GM04503 (cell line): Measurements from ENCODE around the gene RAPSN.
A peak's percentile ranks its signal among the peaks of the same experiment; 100 is the strongest.

ENCODE experiments used
- DNase-seq: peaks from one replicate; pipeline ENCODE4 v3.0.0-alpha.2; 2012; ENCODE audit warnings: low read depth

The RAPSN gene

DNA sequence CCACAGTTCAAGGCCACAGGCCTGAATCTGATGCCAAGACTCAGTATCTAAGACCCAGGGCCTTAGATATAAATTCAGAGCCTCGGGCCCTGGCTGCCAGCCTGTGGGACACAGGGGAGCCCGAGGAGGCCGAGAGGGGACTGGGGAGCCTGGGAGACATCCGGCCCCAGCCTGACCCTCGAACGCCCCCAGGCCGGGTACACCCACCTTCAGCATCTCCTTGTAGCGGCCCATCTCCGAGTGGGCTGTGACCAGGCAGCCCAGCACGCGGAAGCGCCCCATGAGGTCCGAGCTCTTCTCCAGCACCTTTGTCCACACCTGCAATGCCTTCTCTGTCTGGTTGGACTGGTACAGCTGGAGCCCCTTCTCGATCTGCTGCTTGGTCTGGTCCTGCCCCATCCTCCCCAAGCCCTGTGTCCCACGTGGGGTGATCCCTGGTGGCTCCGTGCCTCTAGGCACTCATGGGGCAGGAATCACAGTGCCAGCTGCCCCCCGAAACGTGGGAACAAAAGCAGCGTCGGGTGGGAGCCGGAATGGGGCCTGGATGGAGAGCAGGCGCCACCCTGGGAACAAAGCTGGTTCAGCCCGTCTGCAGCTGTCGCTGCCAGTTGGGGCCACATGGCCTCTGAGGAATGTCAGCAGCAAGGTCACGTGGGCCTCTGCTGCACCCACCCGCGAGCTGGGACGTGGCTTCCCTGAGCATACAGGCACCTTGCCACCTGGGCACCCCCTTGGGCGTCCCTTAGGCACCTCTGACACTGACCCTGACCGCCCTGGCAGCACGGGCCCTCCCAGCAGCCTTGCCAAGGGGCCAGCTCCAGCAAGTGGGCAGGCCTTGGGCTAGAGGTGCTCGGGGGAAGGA is at the start of gene RAPSN:
Gene RAPSN (minus strand): TSS at position 571 of the 862 bp plus-strand sequence. CDS start 172 bp downstream, at position 399.
- DNase-seq, result no peak

DNA sequence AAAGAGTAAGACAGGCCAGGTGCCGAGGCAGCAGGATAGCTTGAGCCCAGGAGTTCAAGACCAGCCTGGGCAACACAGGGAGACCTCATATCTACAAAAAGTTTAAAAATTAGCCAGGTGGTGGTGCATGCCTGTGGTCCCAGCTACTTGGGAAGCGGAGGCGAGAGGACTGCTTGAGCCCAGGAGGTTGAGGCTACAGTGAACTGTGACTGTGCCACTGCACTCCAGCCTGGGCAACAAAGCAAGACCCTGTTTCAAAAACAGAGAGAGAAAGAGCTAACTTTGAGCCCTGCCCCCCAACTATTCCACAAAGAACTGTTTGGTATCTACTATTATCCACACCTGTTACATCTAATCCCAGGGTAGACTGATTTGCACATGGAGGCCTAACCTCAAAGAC is 49.2 kb upstream of the RAPSN start:
- no peak for DNase-seq

DNA sequence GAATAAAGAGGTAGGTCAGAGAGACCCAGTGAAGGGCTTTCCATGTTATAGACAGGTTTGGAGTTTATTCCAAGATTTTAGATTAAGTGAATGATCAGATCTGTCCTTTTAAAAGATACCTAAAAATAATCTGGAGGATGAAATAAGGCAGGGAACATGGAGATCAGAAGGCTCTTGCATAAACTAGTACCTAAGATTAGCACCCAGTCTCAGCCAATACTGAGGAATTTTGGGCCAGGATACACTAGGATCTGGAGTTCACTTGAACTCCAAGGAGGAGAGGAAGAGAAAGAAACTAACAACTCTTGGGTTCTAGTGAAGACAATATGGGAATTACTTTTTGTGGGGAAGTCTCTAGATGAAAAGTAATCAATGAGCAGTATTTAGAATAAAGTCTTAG is 47.9 kb upstream of the RAPSN start:
- no peak for DNase-seq

DNA sequence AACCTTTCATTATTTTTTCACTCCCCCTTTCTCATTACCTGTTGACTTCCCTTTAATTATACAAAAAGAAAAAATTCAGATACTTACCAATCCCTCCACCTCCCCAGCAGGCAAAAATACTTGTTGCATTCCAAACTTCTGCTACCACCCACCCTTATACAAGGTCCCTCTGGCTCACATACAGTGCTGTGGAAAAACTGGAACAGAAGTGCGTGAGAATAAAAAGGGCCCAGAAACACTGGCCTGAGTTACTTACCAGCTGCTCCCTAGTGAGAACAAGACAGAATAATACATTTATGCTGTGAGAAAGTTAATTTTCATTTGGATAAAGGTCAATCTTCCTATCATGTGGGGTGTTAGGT is 46.9 kb upstream of the RAPSN start:
- no peak for DNase-seq

DNA sequence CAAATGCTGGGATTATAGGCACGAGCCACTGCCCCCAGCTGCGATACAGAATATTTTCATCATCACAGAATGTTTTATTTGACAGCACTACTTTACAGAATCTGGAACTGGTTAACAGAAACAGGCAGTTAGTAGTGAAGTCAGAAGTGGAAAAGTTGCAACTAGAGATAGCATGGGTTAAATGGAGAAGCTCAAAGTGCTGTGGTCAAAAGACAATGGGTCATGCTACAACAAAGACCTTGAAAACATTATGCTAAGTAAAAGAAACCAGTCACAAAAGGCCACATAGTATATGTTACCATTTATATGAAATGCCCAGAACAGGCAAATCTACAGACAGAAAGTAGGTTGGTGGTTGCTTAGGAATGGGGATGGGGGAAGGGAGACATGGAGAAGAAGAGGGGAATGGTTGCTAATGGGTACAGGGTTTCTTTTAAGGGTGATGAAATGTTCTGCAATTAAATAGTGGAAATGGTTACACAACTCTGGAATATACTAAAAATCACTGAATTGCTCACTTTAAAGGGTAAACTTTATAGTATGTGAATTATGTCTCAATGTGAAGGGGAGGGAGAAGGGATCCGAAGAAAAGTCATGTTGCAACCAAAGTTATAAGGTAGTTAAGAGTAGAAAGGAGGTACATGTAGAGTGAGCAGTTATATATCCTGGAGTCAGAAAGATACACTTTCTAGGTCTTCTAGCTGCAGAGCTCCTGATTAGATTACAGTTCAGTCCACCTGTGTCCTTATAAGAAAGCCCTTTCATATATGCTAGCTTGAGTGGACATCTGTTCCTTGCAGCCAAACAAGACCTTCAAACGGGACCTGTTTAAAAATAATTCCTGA is 46.3 kb upstream of the RAPSN start:
- peak; percentile 47 for DNase-seq

DNA sequence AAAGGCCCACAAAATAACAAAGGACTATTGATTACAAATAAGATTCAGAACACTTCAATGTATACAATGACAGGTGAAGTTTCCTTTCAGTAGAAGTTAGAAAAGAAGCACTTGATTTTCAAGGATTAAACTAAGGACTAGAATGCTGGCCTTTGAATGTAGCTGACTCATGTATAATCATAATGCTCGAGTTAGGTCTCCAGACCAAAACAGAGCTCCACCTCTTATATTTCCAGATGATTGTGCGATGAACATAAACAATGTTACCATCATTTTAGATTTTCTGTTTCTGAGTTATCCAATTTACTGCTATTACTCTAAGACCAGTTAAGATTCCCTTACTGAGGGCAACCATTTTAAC is 40.4 kb upstream of the RAPSN start:
- no peak for DNase-seq

DNA sequence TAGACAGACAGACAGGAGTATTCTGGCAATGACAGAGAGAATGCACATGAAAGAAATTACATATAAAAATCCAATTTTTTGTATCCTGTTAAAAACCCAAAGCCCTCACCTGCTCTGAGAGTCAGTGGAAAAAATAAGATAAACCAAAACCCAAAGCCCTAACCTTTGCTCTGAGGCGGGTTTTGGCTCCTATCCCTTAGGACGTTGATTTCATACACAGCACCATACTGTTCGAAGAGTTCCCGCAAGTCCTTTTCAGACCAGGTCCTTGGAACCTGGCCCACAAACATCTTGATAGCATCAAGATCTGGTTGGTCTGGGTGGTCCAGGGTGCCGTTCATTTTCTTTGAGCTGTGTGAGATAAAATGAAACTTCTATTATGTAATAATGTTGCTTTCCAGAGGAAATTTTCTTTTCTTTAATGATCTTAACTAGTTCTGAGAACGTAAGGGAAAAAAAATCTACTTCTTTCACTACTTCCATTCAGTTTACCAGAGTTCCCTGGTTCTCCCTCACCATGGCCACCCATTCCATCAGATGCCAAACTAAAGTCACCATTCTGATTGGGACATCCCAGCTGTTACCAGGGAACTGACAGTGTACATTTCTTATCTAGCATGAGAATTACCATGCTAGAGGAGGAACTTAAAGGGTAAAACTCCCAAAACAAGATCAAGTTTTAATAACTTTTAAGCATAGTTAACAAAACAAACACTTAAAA is 39.9 kb upstream of the RAPSN start:
- DNase-seq, result no peak

DNA sequence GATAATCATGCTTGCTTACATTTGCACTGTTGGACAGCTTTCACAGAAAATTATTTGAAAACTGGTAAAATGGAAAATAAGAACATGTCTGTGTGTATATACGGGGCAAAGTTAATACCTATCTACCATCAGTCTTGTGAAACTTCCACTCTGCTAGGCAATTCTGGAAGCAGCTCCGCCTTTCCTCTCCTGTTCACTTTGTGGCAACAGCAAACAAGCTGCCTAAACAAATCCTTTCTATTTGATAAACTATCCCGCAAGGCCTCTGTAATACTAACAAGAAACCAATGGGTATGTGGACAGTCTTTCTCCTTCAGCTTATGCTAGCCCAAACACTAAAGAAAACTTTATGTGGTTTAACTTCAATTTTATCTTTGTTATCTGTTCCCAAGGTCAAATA is 39.2 kb upstream of the RAPSN start:
- DNase-seq, result no peak

DNA sequence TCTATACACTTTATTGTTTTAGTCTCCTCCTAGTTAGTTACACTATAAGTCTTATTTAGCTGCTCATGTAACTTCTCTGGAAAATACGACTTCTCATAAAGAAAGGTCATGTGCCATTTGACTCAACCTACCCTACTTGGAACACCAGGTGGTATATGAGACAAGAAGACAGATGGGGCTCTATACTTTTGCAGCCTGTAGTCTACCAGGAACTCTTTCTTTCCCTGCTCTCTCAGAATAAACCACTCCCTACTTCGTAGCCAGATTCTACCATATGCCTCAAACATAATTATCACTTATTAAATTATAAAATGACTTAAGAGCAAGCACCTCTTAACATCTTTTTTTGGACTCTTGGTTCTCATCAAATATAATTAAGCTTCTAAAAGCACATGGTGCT is 38.5 kb upstream of the RAPSN start:
- no peak for DNase-seq

DNA sequence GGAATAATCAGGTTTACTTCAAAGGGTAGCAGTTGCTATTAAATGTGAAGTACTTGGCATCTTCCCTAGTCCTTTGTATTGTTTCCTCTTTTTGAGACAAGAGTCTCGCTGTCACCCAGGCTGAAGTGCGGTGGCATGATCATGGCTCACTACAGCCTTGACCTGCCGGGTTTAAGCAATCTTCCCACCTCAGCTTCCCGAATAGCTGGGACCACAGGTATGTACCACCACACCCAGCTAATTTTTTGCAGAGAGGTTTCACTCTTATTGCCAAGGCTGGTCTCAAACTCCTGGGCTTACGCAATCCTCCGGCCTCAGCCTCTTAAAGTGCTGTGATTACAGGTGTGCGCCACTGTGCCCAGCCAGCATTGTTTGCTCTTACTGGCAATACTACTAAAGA is 36.2 kb upstream of the RAPSN start:
- DNase-seq, result no peak

DNA sequence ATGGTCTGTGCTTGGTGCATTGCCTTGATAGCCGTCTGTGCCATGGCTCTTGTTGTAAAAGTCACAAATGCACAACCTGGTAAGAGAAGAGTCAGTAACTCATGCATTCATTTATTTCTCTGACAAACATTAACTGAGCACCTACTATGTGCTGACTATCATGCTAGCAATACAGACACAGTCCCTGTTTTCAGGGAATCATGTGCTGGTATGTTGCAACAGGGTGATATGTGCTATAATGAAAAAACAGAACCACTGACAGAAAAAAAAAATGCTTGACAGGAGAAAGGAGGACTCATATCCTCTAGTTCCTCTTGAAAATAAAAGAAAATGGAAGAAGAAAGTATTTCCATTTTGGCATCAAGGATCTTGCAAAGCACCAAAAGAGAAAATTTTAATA is 34.5 kb upstream of the RAPSN start:
- DNase-seq, result no peak

DNA sequence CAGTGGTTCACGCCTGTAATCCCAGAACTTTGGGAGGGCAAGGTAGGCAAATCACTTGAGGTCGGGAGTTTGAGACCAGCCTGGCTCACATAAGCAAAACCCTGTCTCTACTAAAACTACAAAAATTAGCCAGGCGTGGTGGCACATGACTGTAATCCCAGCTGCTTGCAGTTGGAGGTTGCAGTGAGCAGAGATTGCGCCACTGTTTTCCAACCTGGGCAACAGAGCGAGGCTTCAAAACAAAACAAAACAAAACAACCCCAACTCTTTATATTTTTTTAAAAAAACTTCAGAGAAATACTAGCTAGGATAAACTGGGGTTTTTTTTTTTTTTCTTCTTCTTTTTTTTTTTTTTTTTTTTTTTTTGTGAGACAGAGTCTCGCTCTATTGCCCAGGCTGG is 31.8 kb upstream of the RAPSN start:
- DNase-seq, result no peak

DNA sequence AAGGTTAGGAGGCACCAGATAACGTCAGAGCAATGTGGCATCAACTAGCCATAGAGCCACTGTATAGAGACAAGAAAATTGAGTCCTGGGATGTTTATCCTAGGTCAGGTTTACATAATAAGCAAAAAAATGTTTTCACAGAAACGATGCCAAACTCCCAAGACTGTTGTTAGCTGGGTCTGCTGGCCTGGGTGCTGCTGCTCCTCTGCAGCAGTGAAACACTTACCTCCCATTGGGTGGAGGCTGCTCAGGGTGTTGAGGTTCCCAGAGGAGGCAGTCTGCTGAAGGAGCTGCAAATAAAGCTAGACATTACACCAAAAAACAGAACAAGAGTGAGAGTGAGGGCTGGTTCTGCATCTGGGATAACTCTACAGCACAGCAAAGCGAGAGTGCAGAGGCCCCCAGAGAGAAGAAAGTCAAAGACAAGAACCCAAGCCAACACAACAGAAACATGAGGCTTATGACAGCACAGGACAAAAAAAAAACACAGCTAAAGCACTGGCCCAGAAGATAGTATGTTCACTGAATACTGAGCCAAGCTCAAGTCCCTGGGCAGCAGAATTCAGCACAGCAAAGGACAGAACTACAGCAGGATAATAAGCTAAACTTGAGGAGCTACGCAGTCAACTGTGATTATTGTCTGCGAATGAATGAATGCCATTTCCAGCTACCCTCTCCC is 29.9 kb upstream of the RAPSN start:
- no peak for DNase-seq

DNA sequence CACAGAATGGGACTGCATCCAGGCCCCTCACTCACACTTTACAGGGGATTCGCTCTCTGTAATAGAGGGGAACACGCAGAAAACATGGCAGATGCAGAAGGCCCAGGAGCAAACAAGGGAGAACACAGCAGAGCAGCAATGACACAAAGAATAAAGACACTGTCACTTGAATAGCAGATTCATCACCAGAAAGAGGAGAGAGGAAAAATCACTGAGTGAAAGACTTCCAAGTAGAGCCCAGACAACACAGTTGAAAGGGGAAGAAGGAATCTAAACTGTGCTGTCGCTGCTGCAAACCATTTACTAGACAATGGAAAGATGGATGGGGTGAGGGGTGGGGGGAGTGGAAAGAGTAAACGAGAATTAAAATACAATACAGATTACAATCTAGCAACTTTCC is 28.8 kb upstream of the RAPSN start:
- DNase-seq, result no peak

DNA sequence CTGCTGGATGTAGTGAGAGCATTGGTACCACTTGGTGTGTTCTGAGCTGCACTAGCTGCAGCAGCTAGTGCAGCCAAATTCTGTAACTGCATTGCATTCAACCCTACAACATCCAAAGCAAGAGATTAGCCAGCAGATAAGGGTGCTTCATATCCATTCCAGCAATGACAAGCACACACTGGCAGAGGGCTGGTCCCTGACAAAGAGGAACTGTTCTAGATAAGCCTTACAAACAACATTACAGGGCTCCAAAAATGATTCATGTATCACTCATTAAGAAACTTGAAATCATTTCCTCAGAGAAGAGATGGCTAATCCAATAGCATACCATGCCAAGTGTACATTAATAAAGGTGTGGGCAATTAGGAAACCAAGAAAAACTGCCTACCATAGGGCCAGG is 28.4 kb upstream of the RAPSN start:
- DNase-seq, result no peak

DNA sequence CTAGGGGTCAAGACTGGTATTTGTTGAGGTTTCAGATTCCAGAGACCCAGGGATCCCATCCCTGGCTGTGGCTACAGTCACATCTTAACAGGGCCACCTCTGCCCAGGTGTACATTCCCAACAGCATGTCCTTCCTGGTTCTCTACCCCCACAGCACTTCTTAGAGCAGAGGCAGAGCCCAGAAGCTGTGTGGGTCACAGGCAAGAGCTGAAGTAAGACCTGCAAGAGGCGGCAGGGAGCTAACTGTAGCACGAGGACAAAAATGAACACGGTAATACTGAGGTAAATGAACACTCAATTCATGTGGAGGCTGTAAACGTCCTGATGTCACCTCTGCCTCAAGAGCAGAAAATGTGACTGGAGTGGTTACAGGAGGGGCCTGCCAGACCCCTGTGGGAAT is 21.7 kb upstream of the RAPSN start:
- DNase-seq, result no peak

DNA sequence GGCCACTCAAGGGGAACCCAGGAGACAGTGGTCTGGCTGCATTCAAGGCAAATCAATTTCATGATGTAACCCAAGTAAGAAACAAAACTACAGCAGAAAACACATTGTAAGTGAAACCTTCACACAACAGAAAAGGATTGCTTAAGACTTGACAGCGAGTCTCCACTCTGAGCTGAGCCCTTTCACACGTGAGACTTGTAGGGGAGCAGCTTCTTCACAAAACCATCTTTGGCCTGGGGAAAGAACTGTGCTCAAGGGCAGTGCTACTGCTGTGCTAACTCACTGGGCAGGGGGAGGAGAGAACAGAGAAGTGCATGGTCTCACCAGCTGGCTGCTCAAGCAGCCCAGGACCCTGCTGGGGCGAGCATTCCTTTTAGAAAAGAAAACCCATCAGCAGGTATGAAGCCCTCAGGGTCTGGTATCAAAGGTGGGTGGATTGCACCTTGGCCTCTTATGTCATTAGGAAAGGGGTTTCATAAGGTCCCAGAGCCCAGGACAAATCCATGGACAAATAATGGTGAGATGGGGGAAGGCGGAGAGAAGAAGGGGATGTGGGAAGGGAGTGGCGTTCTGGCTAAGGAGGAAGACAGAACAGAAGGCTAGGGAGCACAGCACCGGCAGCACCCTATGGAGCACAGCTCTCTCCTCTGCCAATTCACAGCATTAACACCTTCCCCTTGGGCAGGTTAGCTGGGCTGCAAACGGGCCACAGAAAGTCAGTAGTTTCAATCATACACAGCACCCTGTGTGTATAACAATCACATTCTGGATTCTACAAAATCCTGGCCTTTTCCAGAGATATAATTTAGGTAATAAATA is 20.6 kb upstream of the RAPSN start:
- no peak for DNase-seq

DNA sequence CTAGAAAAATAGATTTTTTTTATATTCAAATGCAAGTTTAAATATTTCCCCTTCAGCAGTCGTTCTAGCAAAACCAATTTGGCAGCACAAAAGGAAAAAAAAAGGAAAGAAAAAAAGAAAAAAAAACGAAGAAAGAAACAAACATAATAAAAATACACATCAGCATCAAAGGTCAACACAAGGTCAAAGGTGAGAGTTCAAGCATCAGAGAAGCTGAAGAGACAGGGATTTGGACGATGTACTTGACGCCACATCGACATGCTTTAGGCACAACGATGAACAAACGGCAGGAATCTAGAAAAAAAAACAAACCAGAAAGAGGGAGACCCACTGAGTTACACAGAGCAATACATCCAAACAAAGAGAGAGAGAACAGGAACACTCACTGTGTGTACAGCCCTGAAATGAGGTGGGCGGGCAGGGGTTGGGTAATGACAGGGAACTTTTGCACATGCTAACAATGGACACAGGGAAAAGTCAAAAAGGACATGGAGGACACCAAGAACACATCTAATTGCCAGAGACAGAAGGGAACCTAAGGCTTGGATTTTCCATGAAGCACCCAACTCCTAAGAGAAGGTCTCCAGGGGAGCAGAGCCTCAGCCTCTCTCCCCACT is 19.8 kb upstream of the RAPSN start:
- DNase-seq, result no peak

DNA sequence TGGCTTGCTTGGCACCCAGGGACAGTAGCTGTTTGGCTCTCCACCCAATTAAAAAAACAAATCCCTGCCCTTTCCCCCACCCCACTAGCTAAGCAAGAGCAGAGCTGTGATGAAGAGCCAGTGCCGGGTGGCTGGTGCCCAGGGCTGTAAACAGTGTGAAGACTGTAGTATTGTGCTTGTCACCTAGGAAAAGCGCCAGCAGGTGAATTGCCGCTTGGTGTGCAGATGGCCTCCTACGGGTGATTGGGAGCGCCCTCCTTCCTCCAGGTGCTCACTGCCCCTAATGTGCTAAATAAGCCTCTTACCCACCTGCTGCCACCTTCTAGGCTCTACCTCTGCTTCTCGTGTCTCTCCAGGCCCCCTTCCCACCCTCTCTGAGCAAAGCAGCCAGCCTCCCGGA is 18.4 kb upstream of the RAPSN start:
- DNase-seq, result no peak

DNA sequence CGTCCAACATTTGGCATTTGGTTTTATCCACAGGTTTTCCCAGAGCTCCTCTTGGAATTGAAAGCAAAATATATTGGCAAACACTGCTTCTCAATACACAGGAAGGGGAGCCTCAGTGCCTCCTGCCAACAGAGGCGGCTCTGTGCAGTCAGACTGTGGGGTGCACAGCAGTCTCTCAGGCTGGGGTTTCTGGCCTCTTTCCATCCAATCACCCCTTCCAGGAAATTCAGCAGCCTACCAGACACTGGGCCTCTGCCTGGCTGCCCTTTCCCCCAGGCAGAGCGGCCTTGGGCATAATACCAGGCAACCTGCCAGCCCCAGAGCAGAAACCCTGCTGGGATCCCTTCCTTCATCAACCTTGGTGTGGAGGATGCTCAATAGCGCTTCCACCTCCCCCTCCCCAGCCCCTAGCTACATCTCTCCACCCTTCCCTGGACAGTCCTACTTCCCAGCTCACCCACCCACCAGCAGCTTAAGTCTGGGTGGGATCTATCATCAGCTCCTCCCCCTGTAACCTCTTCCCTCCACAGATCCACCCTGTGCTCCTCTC is 17.8 kb upstream of the RAPSN start:
- DNase-seq, result no peak

DNA sequence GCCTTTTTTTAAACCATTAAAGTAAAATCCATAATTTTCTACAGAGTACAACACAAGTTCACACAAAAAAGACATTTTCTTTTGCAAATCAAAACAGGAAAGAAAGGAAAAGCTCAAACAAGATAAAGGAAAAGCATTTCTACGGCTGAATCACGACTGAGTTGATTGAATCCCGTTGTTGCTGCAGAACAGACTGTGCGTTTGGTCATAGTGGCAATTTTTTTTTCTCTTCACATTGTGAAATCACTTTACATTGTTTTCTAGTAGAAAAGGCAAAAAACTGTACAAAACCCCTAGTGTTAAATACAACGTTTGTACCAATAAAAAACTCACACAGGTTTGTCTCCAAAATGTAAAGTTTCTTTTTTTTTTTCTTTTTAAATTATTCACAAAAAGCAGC is 17.3 kb upstream of the RAPSN start:
- DNase-seq, result no peak
